ENCODE results near the gene DDX42.

GRCh38 chr17:63762161-63763078 is 11.6 kb upstream of the DDX42 start:
- TF ChIP-seq POLR2A (IDR thresholded peaks at IDR 0.05; ENCODE audit: borderline replicate concordance, extremely low read depth, insufficient read depth, insufficient read length) (no peak), EZH2phosphoT487 (IDR thresholded peaks at IDR 0.05; ENCODE audit: borderline replicate concordance) (no peak), FOSL1 (IDR thresholded peaks at IDR 0.05; ENCODE audit: low read depth) (no peak)
